HG03457 (cell line): ENCODE results near the gene METTL2B.

Source experiments
- ATAC-seq: cut with Tn5 transposase; IDR thresholded peaks from one replicate; pipeline ENCODE4 v1.9.1; 2021; ENCODE audit warnings: moderate number of reproducible peaks; ENCODE audit not compliant: unreplicated experiment

Gene METTL2B, protein sequence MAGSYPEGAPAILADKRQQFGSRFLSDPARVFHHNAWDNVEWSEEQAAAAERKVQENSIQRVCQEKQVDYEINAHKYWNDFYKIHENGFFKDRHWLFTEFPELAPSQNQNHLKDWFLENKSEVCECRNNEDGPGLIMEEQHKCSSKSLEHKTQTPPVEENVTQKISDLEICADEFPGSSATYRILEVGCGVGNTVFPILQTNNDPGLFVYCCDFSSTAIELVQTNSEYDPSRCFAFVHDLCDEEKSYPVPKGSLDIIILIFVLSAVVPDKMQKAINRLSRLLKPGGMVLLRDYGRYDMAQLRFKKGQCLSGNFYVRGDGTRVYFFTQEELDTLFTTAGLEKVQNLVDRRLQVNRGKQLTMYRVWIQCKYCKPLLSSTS

GRCh38 chr7:128476402-128477335 lies at the start of gene METTL2B:
TSS of gene METTL2B (plus strand) at chr7:128476748. CDS start at chr7:128476766, 18 bp downstream.
- ATAC-seq, result peak; percentile 88

- ATAC-seq, result no peak
These were observed 49.2 kb upstream of the METTL2B start for GRCh38 chr7:128427289-128427891.

GRCh38 chr7:128430207-128430606 lies 46.3 kb upstream of the METTL2B start:
- no peak for ATAC-seq

DNA sequence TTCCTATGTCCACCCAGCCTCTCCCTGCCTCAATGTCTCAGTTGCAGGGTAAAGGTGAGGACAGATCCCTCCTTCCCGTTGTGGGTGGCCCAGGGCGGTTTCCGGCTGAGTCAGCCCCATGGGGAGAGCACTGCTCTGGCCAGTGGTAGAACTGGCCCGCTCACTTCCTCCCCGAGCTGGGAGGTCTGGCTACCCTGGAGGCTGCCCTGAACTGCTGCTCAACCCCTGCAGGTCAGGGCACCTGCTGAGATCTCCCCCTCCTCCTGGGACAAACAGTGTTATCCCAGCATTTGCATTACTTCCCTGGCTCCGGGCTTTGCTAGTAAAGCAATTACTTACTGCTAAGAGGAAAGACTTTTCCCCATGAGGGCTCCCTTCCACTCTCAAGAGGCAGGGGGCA lies 45.3 kb upstream of the METTL2B start:
- no peak for ATAC-seq

DNA sequence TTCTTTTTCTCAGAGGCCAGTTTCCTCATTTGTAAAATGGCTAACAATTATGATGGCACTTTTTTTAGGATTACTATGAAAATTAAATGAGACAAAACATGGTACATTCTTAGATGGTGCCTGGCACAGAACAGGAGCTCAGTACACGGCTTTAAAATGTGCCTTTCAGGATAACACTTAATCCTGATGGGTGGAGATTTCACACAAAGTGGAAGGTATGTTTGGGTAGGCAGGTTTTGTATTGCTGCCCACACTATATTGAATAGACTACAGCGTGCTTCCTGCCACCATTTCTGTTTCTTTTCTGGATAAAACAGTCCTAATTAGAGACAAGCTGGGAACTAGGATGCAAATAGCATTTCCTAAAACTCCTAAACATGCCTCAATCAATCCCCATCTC lies 44.8 kb upstream of the METTL2B start:
- no peak for ATAC-seq

GRCh38 chr7:128434413-128435326 lies 41.9 kb upstream of the METTL2B start:
- ATAC-seq, result no peak

- ATAC-seq, result no peak
These were observed 41.2 kb upstream of the METTL2B start for GRCh38 chr7:128435327-128435686.

- no peak for ATAC-seq
These were observed 38.9 kb upstream of the METTL2B start for GRCh38 chr7:128437426-128438332.

GRCh38 chr7:128442356-128442755 lies 34.2 kb upstream of the METTL2B start:
- ATAC-seq, result no peak

GRCh38 chr7:128443831-128444600 lies 32.5 kb upstream of the METTL2B start:
- no peak for ATAC-seq

- ATAC-seq, result no peak
These were observed 30.2 kb upstream of the METTL2B start for GRCh38 chr7:128446306-128446705.

GRCh38 chr7:128447941-128448564 lies 28.5 kb upstream of the METTL2B start:
- ATAC-seq, result no peak

- no peak for ATAC-seq
These were observed 27.7 kb upstream of the METTL2B start for GRCh38 chr7:128448751-128449302.

DNA sequence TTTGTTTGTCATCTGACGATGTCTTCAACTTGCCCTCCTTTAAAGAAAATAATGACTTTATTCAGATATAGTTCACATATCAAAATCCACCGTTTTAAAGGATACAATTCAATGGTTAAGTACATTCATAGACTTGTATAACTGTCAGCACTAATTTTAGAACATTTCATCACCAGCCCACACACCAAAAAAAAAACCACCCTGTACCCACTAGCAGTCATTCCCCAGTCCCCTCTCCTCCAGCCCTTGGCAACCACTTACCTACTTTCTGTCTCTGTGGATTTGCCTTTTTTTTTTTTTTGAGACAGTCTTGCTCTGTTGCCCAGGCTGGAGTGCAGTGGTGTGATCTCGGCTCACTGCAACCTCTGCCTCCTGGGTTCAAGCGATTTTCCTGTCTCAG lies 26.1 kb upstream of the METTL2B start:
- ATAC-seq, result no peak

- no peak for ATAC-seq
These were observed 25.6 kb upstream of the METTL2B start for GRCh38 chr7:128450913-128451312.

DNA sequence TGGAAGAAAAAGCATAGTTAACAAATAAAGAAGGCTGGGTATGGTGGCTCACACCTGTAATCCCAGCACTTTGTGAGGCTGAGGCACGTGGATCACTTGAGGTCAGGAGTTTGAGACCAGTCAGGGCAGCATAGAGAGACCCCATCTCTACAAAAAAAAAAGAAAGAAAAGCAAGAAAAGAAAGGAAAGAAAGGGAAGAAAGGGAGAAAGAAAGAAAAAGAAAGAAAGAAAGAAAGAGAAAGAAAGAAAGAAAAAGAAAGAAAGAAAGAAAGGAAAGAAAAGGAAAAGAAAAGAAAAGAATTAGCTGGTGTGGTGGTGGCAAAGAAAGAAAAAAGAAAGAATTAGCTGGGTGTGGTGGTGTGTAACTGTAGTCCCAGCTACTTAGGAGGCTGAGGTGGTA lies 24.0 kb upstream of the METTL2B start:
- no peak for ATAC-seq

GRCh38 chr7:128453836-128454804 lies 22.4 kb upstream of the METTL2B start:
- ATAC-seq, result no peak
